ENCODE measurements around the gene C11orf54. TPM values are rescaled to one million over a fixed set of nuclear protein-coding genes. Genes with fewer than 3 reads are reported as not detected.

The C11orf54 gene
- total RNA-seq, 2 donors from 2014 or later = 20.2 to 32.0 TPM

DNA sequence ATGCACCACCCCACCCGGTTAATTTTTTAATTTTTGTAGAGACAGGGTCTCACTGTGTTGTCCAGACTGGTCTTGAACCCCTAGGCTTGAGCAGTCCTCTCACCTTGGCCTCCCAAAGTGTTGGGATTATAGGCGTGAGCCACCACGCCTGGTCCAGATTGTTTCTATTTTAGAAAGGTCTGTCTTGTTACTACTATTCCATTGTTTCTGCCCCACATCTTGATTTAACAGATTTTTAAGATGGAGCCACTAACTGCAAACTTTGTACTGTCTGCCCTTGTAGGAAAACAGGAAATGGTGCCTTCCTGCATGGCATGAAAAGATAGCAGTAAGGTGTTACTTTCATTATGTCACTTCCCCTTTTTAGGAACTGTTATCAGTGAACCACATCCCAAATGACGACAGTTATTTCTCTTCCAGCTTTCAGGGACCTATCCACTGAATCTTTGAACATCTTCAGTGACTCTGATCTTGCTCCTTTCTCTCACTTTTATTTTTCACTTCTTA is 23.4 kb upstream of the C11orf54 start:
- H3K36me3 ChIP-seq = peaks cover 22% of the 10 kb centered on the region
- no peaks in the 10 kb centered on the region for H3K4me1 ChIP-seq (ENCODE audit: control insufficient read depth in 1 of 2, low read depth in 2 of 2)
- DNase-seq (ENCODE audit: low spot score) (no peak), ATAC-seq (ENCODE audit: insufficient number of reproducible peaks, low FRiP score, low read depth) (no peak)
- TF ChIP-seq, protein P1, sequence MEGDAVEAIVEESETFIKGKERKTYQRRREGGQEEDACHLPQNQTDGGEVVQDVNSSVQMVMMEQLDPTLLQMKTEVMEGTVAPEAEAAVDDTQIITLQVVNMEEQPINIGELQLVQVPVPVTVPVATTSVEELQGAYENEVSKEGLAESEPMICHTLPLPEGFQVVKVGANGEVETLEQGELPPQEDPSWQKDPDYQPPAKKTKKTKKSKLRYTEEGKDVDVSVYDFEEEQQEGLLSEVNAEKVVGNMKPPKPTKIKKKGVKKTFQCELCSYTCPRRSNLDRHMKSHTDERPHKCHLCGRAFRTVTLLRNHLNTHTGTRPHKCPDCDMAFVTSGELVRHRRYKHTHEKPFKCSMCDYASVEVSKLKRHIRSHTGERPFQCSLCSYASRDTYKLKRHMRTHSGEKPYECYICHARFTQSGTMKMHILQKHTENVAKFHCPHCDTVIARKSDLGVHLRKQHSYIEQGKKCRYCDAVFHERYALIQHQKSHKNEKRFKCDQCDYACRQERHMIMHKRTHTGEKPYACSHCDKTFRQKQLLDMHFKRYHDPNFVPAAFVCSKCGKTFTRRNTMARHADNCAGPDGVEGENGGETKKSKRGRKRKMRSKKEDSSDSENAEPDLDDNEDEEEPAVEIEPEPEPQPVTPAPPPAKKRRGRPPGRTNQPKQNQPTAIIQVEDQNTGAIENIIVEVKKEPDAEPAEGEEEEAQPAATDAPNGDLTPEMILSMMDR (IDR thresholded peaks at IDR 0.05) = no peak
- H3K9me3 ChIP-seq = no peaks in the 10 kb centered on the region
- H3K4me3 ChIP-seq = no peak overlapping the region
- no peak overlapping the region for H3K27ac ChIP-seq
- no peaks in the 10 kb centered on the region for H3K27me3 ChIP-seq (replicated peaks; ENCODE audit: insufficient read depth)

DNA sequence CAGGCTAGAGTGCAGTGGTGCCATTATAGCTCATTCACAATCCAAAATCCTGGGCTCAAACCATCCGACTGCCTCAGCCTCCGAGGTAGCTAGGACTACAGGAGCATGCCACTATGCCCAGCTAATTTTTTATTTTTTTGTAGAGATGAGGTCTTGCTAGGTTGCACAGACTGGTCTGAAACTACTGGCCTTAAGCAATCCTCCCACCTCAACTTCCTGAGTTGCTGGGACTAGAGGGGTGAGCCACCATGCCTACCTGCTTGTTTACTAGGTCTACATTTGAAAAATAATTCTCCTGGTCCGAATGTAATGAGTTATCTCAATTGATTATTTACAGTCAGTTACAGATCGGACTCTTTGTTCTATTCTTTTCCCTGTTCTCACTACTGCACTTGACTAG is 22.2 kb upstream of the C11orf54 start:
- H3K4me1 ChIP-seq (ENCODE audit: control insufficient read depth in 1 of 2, low read depth in 2 of 2) = no peaks in the 10 kb centered on the region
- H3K36me3 ChIP-seq = peaks cover 22% of the 10 kb centered on the region
- no peak for DNase-seq (ENCODE audit: low spot score)
- TF ChIP-seq, protein P1 (IDR thresholded peaks at IDR 0.05) = no peak
- no peak overlapping the region for H3K4me3 ChIP-seq
- no peaks in the 10 kb centered on the region for H3K27me3 ChIP-seq (replicated peaks; ENCODE audit: insufficient read depth)
- ATAC-seq (ENCODE audit: insufficient number of reproducible peaks, low FRiP score, low read depth) = no peak
- no peak overlapping the region for H3K27ac ChIP-seq
- H3K9me3 ChIP-seq = no peaks in the 10 kb centered on the region

DNA sequence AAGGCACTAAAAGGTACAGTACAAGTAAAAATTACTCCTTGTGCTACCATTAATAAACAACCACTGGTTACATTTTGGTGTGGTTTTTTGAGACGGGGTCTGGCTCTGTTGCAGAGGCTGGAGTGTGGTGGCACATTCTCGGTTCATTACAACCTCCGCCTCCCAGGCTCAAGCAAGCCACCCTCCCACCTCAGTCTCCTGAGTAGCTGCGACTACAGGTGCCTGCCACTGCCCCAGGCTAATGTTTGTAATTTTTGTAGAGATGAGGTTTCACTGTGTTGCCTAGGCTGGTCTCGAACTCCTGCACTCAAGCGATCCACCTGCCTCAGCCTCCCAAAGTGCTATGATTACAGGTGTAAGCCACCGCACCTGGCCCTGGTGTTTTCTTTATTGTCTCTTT is 20.9 kb upstream of the C11orf54 start:
- TF ChIP-seq, protein P1 (IDR thresholded peaks at IDR 0.05) = no peak
- no peaks in the 10 kb centered on the region for H3K27me3 ChIP-seq (replicated peaks; ENCODE audit: insufficient read depth)
- no peak for ATAC-seq (ENCODE audit: insufficient number of reproducible peaks, low FRiP score, low read depth)
- H3K36me3 ChIP-seq = peaks cover 12% of the 10 kb centered on the region
- no peak overlapping the region for H3K27ac ChIP-seq
- DNase-seq (ENCODE audit: low spot score) = no peak
- H3K9me3 ChIP-seq = no peaks in the 10 kb centered on the region
- no peak overlapping the region for H3K4me3 ChIP-seq
- H3K4me1 ChIP-seq (ENCODE audit: control insufficient read depth in 1 of 2, low read depth in 2 of 2) = no peaks in the 10 kb centered on the region

DNA sequence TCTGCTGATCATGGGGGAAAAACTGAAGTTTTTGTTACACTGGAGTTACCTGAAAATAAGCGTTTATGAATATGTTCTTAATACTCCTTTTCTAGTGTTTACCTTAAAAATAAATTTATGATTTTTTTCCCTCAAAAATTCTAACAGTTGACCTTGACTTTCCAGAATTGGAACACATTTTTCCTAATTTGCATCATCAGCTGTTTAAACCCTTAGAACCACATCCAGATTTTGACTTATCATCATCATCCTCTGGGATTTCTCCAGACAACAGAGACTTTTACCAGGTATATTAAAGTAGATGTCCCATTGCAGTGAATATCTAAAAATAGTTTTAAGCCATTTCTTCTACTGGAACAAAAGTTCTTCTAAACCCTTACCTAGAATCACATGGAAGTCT is 17.4 kb upstream of the C11orf54 start:
- H3K4me3 ChIP-seq = no peak overlapping the region
- DNase-seq (ENCODE audit: low spot score) (no peak), ATAC-seq (ENCODE audit: insufficient number of reproducible peaks, low FRiP score, low read depth) (no peak)
- H3K4me1 ChIP-seq (ENCODE audit: control insufficient read depth in 1 of 2, low read depth in 2 of 2) = no peaks in the 10 kb centered on the region
- H3K36me3 ChIP-seq = peaks cover 21% of the 10 kb centered on the region
- H3K27ac ChIP-seq = no peak overlapping the region
- no peaks in the 10 kb centered on the region for H3K9me3 ChIP-seq
- TF ChIP-seq, protein P1 (IDR thresholded peaks at IDR 0.05) = no peak
- H3K27me3 ChIP-seq (replicated peaks; ENCODE audit: insufficient read depth) = no peaks in the 10 kb centered on the region

DNA sequence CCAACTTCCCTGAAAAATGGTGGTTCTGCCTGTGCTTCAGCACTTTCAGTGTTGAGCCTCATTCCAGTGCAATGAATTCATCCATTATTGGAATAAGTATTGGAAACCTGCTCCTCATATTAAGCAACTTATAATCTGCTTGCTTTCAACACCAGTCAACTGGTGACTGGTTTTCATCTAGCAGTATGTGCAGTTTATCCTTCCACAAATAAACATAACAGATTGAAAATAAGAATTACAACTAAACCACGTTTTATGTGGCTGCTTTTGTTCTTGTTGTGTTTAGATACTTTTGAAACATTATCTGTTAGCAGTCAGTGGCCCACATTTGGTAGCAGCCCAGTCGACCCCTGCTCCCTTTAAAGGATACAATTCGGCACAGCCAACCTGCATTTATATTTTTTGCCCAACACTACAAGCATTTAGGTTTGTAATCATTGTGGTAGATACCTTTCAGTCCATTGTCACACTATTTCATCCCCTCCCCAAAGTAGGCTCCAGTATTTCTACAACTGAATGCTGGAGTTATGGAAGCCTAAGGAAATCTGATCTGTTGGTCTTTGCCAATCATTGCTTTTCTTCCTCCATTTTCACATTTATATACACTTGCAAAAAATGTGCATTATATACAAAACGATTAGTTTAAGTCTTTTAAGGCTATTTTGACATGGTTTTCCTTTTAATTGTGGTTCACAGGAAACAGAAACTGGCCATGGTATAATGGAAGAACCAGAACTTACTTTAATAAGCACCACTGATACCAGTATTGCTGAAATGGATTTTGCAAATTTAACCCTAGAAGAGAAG is 13.3 kb upstream of the C11orf54 start:
- peaks cover 37% of the 10 kb centered on the region for H3K36me3 ChIP-seq
- DNase-seq (ENCODE audit: low spot score) = no peak

More for the DNA sequence above, 13.3 kb upstream of the C11orf54 start:
- H3K4me1 ChIP-seq (ENCODE audit: control insufficient read depth in 1 of 2, low read depth in 2 of 2) = no peaks in the 10 kb centered on the region
- no peak overlapping the region for H3K27ac ChIP-seq
- TF ChIP-seq, protein P1 (IDR thresholded peaks at IDR 0.05) = no peak
- no peak for ATAC-seq (ENCODE audit: insufficient number of reproducible peaks, low FRiP score, low read depth)
- no peaks in the 10 kb centered on the region for H3K9me3 ChIP-seq
- H3K27me3 ChIP-seq (replicated peaks; ENCODE audit: insufficient read depth) = no peaks in the 10 kb centered on the region
- no peak overlapping the region for H3K4me3 ChIP-seq
